Measurements from ENCODE around the gene PLXNA1. TPM values are rescaled to one million over a fixed set of nuclear protein-coding genes. Genes with fewer than 3 reads are reported as not detected.

PLXNA1 gene
- 43.5 and 64.7 TPM in 2 replicates for total RNA-seq

DNA sequence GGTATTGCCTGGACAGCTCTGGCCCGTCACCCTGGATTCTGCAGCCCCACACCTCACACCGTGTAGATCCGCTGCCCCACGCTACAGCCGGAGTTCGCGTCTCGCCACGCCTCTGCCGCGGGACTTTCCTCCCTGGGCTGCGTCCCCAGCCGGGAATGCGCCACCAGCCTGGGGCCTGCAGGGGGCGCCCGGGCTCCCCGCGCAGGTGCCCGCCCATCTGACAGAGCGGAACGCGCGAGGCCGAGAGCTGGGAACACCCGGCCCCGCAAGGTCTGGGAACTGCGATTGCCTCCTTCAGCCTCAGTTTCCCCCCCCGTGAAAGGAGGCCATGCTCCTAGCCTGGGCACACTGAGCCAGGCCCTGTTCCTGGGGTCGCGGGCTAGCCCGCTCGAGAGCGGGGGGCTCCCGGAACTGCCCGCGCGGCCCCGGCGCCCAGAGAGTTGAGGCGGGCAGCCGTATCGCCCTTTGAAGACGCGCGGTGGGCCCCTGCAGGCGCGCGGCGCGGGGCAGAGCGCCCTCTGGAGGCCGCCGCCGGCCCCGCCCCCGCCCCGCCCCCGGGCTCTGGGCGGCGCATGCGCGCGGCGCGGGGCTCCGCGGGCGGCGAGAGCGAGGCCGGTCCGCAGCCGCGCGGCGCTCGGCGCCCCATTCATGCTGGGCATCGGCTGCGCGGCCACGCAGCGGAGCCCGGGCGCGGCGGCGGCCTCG, at the start of gene PLXNA1:
Gene PLXNA1 (plus strand): TSS at position 645 of the 705 bp plus-strand sequence. CDS start 5,479 bp downstream, outside the sequence.

Other genes with a start within 250 kb of the PLXNA1 start
- not detected in 2 replicates for gene PRR23E, start 210.0 kb downstream of the PLXNA1 start, total RNA-seq